ENCODE results near the gene CBFA2T3. TPM values are rescaled to one million over a fixed set of nuclear protein-coding genes. Genes with fewer than 3 reads are reported as not detected.

CBFA2T3 gene
- total and polyA plus RNA-seq, 2 donors (not counting 1 experiment from before 2014, with no cell fraction given) = 40.8 to 58.3 TPM

GRCh38 chr16:89013692-89014402 lies 36.8 kb upstream of the CBFA2T3 start:
- Histone ChIP-seq H3K4me2 (replicated peaks; ENCODE audit: low read depth, low read length, poor library complexity, severe bottlenecking) (no peak overlapping the region), H3K27me3 (replicated peaks in 1 of 4; ENCODE audit: control extremely low read depth in 1 of 4, control insufficient read depth in 3 of 4, insufficient read depth in 4 of 4, low read length in 3 of 4) (peaks cover 0 to 30% (median 4%) of the 10 kb centered on the region in 4 experiments), H3K79me2 (ENCODE audit: control insufficient read depth, insufficient read depth, low read length) (no peaks in the 10 kb centered on the region), H3K9ac (ENCODE audit: low read length) (no peak overlapping the region), H3K36me3 (replicated peaks in 1 of 2; ENCODE audit: control extremely low read depth in 1 of 2, control insufficient read depth in 1 of 2, extremely low read depth in 1 of 2, insufficient read depth in 2 of 2, low read length in 1 of 2) (no peaks in the 10 kb centered on the region), H4K20me1 (ENCODE audit: control insufficient read depth, insufficient read depth, low read length, poor library complexity, severe bottlenecking) (no peaks in the 10 kb centered on the region), H2AFZ (ENCODE audit: insufficient read depth, low read depth, low read length, poor library complexity, severe bottlenecking) (no peak overlapping the region), H3K27ac (ENCODE audit: low read length in 2 of 2) (no peak overlapping the region), H3K4me3 (ENCODE audit: control extremely low read depth in 1 of 5, extremely low read depth in 1 of 5, insufficient read depth in 1 of 5, low read depth in 2 of 5, low read length in 4 of 5) (no peak overlapping the region), H3K9me3 (ENCODE audit: control extremely low read depth in 1 of 3, control insufficient read depth in 2 of 3, insufficient read depth in 1 of 3, low read length in 2 of 3) (peaks cover 0 to 19% (median 0%) of the 10 kb centered on the region in 3 donors), H3K4me1 (ENCODE audit: control insufficient read depth in 2 of 2, insufficient read depth in 2 of 2, low read length in 2 of 2) (no peaks in the 10 kb centered on the region)
- POLR2A ChIA-PET = interaction anchor here (0.6 kb wide), 1 partner anchor 478 kb away, joined by 3 read pairs; no protein-coding TSS in a partner anchor
- intact Hi-C loops (cut with micrococcal nuclease) = no loop called here
- WGBS (ENCODE audit: insufficient coverage) = 79% methylated on average over 19 of the region's 25 CpGs
- no peak for ATAC-seq (ENCODE audit: low read depth)
- no peaks in the 10 kb centered on the region for H3K4me1 Mint-ChIP-seq
- H3K27ac Mint-ChIP-seq = peak overlapping the region; percentile 61
- peaks cover 27% of the 10 kb centered on the region for H3K27me3 Mint-ChIP-seq
- no peaks in the 10 kb centered on the region for H3K9me3 Mint-ChIP-seq (ENCODE audit: insufficient read depth)
- no peak for DNase-seq
- CTCF ChIA-PET = no interaction called here
- H3K4me3 Mint-ChIP-seq = no peak overlapping the region
- TF ChIP-seq EZH2 (IDR thresholded peaks at IDR 0.05; ENCODE audit: borderline replicate concordance, insufficient read depth, low read depth, low read length, poor library complexity, severe bottlenecking) (no peak), CTCF (IDR thresholded peaks at IDR 0.05) (no peak)

GRCh38 chr16:89013111-89013510 lies 36.1 kb upstream of the CBFA2T3 start:
- POLR2A ChIA-PET = no interaction called here
- Histone ChIP-seq H3K4me3 (ENCODE audit: control extremely low read depth in 1 of 5, extremely low read depth in 1 of 5, insufficient read depth in 1 of 5, low read depth in 2 of 5, low read length in 4 of 5) (no peak overlapping the region), H3K36me3 (replicated peaks in 1 of 2; ENCODE audit: control extremely low read depth in 1 of 2, control insufficient read depth in 1 of 2, extremely low read depth in 1 of 2, insufficient read depth in 2 of 2, low read length in 1 of 2) (no peaks in the 10 kb centered on the region), H3K79me2 (ENCODE audit: control insufficient read depth, insufficient read depth, low read length) (no peaks in the 10 kb centered on the region), H4K20me1 (ENCODE audit: control insufficient read depth, insufficient read depth, low read length, poor library complexity, severe bottlenecking) (no peaks in the 10 kb centered on the region), H3K4me1 (ENCODE audit: control insufficient read depth in 2 of 2, insufficient read depth in 2 of 2, low read length in 2 of 2) (no peaks in the 10 kb centered on the region), H3K27me3 (replicated peaks in 1 of 4; ENCODE audit: control extremely low read depth in 1 of 4, control insufficient read depth in 3 of 4, insufficient read depth in 4 of 4, low read length in 3 of 4) (peaks cover 0 to 30% (median 4%) of the 10 kb centered on the region in 4 experiments), H3K4me2 (replicated peaks; ENCODE audit: low read depth, low read length, poor library complexity, severe bottlenecking) (no peak overlapping the region), H3K27ac (ENCODE audit: low read length in 2 of 2) (no peak overlapping the region), H3K9me3 (ENCODE audit: control extremely low read depth in 1 of 3, control insufficient read depth in 2 of 3, insufficient read depth in 1 of 3, low read length in 2 of 3) (peaks cover 0 to 19% (median 0%) of the 10 kb centered on the region in 3 donors), H3K9ac (ENCODE audit: low read length) (no peak overlapping the region), H2AFZ (ENCODE audit: insufficient read depth, low read depth, low read length, poor library complexity, severe bottlenecking) (no peak overlapping the region)
- Mint-ChIP-seq H3K9me3 (ENCODE audit: insufficient read depth) (no peaks in the 10 kb centered on the region), H3K27me3 (peaks cover 23% of the 10 kb centered on the region), H3K4me3 (no peak overlapping the region), H3K27ac (no peak overlapping the region), H3K4me1 (no peaks in the 10 kb centered on the region)
- WGBS (ENCODE audit: insufficient coverage) = 84% methylated on average over 6 of the region's 6 CpGs
- ATAC-seq (ENCODE audit: low read depth) (no peak), DNase-seq (no peak)
- TF ChIP-seq EZH2 (IDR thresholded peaks at IDR 0.05; ENCODE audit: borderline replicate concordance, insufficient read depth, low read depth, low read length, poor library complexity, severe bottlenecking) (no peak), CTCF (IDR thresholded peaks at IDR 0.05) (no peak)
- CTCF ChIA-PET = no interaction called here
- intact Hi-C loops (cut with micrococcal nuclease) = no loop called here

Measured in B cell (primary cell).